B cell (primary cell): ENCODE data around the gene NPAS1. TPM values are rescaled to one million over a fixed set of nuclear protein-coding genes. Genes with fewer than 3 reads are reported as not detected.

Source experiments
- ATAC-seq: fragments of 200-7000 bp; cut with Tn5 transposase; one replicate; pipeline ENCODE4 v1.10.0; 2021; ENCODE audit warnings: low read depth, mild to moderate bottlenecking, moderate number of reproducible peaks, moderate library complexity
- CTCF ChIA-PET: fragments of 350-600 bp; sonication (Branson Sonifier 250); formaldehyde crosslinking; loops from one replicate; lab custom pipeline; 2021; ENCODE audit warnings: antibody characterized with exemption, inconsistent platforms; lab: Charles Lee
- POLR2A ChIA-PET: fragments of 350-600 bp; sonication (Branson Sonifier 250); formaldehyde crosslinking; loops from one replicate; lab custom pipeline; 2021; ENCODE audit warnings: antibody characterized with exemption; lab: Charles Lee
- DNase-seq: peaks from one replicate; pipeline ENCODE4 v3.0.0; 2013
- H2AFZ ChIP-seq: 2 replicates; pipeline ENCODE4 v1.6.1; 2012; ENCODE audit warnings: mild to moderate bottlenecking, low read depth, low read length; ENCODE audit not compliant: insufficient read depth, poor library complexity, severe bottlenecking
- H3K27ac ChIP-seq, 2 donors: 1 replicate in 1 of 2; 2 replicates in 1 of 2; pipeline ENCODE4 v1.5.1; 2012 to 2013; ENCODE audit warnings: low read length in 2 of 2, mild to moderate bottlenecking in 2 of 2, moderate library complexity in 1 of 2
- H3K27me3 ChIP-seq, 4 experiments: fragments of 200-600 bp in 1 of 4; sonication (generic) in 1 of 4; replicated peaks in 1 of 4; 1 replicate in 2 of 4; 2 replicates in 2 of 4; pipeline versions ENCODE4 v1.6.1 to v1.7.0; 2013 to 2016; ENCODE audit warnings: low read length in 3 of 4, mild to moderate bottlenecking in 2 of 4, mixed read lengths in 1 of 4, moderate library complexity in 1 of 4; ENCODE audit not compliant: insufficient read depth in 4 of 4, control insufficient read depth in 3 of 4; ENCODE audit errors: control extremely low read depth in 1 of 4
- H3K36me3 ChIP-seq, 2 experiments: replicated peaks in 1 of 2; 1 replicate in 1 of 2; 2 replicates in 1 of 2; pipeline versions ENCODE4 v1.6.1 to v1.7.1; 2013; ENCODE audit warnings: low read length in 1 of 2; ENCODE audit not compliant: insufficient read depth in 2 of 2, control insufficient read depth in 1 of 2; ENCODE audit errors: control extremely low read depth in 1 of 2, extremely low read depth in 1 of 2
- H3K4me1 ChIP-seq, 2 donors: fragments of 200-600 bp in 1 of 2; sonication (generic) in 1 of 2; 1 replicate in 1 of 2; 2 replicates in 1 of 2; pipeline versions ENCODE4 v1.5.1 to v1.6.1; 2013 to 2017; ENCODE audit warnings: low read length in 2 of 2; ENCODE audit not compliant: control insufficient read depth in 2 of 2, insufficient read depth in 2 of 2
- H3K4me2 ChIP-seq: replicated peaks from 2 replicates; pipeline ENCODE3; 2012; ENCODE audit warnings: mild to moderate bottlenecking, low read depth, low read length; ENCODE audit not compliant: poor library complexity, severe bottlenecking
- H3K4me3 ChIP-seq, 5 experiments: fragments of 200-600 bp in 1 of 5; sonication (generic) in 1 of 5; 1 replicate in 3 of 5; 2 replicates in 2 of 5; pipeline versions ENCODE4 v1.5.1 to v1.7.0; 2011 to 2016; ENCODE audit warnings: low read length in 4 of 5, mild to moderate bottlenecking in 4 of 5, low read depth in 2 of 5, control low read depth in 1 of 5, moderate library complexity in 1 of 5; ENCODE audit not compliant: insufficient read depth in 1 of 5; ENCODE audit errors: control extremely low read depth in 1 of 5, extremely low read depth in 1 of 5
- H3K79me2 ChIP-seq: fragments of 200-600 bp; sonication (generic); one replicate; pipeline ENCODE4 v1.6.0; 2016; ENCODE audit warnings: low read length; ENCODE audit not compliant: control insufficient read depth, insufficient read depth
- H3K9ac ChIP-seq: fragments of 200-600 bp; sonication (generic); 2 replicates; pipeline ENCODE4 v1.6.1; 2017; ENCODE audit warnings: mild to moderate bottlenecking, low read length, moderate library complexity
- H3K9me3 ChIP-seq, 3 donors: one replicate each; pipeline versions ENCODE4 v1.6.1 to v1.7.1; 2013; ENCODE audit warnings: low read length in 2 of 3; ENCODE audit not compliant: control insufficient read depth in 2 of 3, insufficient read depth in 1 of 3; ENCODE audit errors: control extremely low read depth in 1 of 3
- H4K20me1 ChIP-seq: 2 replicates; pipeline ENCODE4 v1.6.0; 2012; ENCODE audit warnings: mild to moderate bottlenecking, low read length; ENCODE audit not compliant: insufficient read depth, control insufficient read depth, poor library complexity, severe bottlenecking
- H3K27ac Mint-ChIP-seq: one replicate; pipeline ENCODE4 v1.8.0; 2021; ENCODE audit warnings: mixed read lengths
- H3K27me3 Mint-ChIP-seq: one replicate; pipeline ENCODE4 v1.8.0; 2021; ENCODE audit warnings: mixed read lengths
- H3K4me1 Mint-ChIP-seq: one replicate; pipeline ENCODE4 v1.8.0; 2021; ENCODE audit warnings: mixed read lengths
- H3K4me3 Mint-ChIP-seq: one replicate; pipeline ENCODE4 v1.8.0; 2021; ENCODE audit warnings: mixed read lengths
- H3K9me3 Mint-ChIP-seq: one replicate; pipeline ENCODE4 v1.8.0; 2022; ENCODE audit warnings: mixed read lengths; ENCODE audit not compliant: insufficient read depth
- EZH2 ChIP-seq: IDR thresholded peaks from 2 replicates; pipeline ENCODE4 v1.6.1; 2012; ENCODE audit warnings: borderline replicate concordance, low read depth, mild to moderate bottlenecking, moderate library complexity, low read length; ENCODE audit not compliant: insufficient read depth, poor library complexity, severe bottlenecking
- WGBS: methylation state at CpG from one replicate; pipeline ENCODE4 v1.1.5; 2013; ENCODE audit warnings: missing lambda C conversion rate; ENCODE audit not compliant: insufficient coverage; 5-methylcytosine and 5-hydroxymethylcytosine counted together
- intact Hi-C: fragments of 100-400 bp; cut with micrococcal nuclease; formaldehyde crosslinking; loops from one replicate; pipeline ENCODE4 v1.10.0; 2022
- polyA plus RNA-seq: library from polyadenylated mRNA; depleted of rRNA; stranded (reverse); fragments of >200 nt; gene quantifications from 2 replicates; pipeline ENCODE4 v1.2.3, GENCODE V29; 2012
- total RNA-seq, 2 donors: library from RNA; stranded (reverse); fragments of 120-200 nt in 1 of 2; gene quantifications; 1 replicate in 1 of 2; 2 replicates in 1 of 2; pipeline versions ENCODE4 v1.2.3 to v1.2.4, GENCODE V29; 2013 to 2022
- TF ChIP-seq, protein P1 (sequence below): fragments of 200-600 bp; IDR thresholded peaks from one replicate; pipeline ENCODE4 v1.8.0; 2022; ENCODE audit warnings: antibody characterized with exemption, mild to moderate bottlenecking

The NPAS1 gene
- total and polyA plus RNA-seq, 2 donors (not counting 1 experiment from before 2014, with no cell fraction given): 1.1 to 1.7 TPM

DNA sequence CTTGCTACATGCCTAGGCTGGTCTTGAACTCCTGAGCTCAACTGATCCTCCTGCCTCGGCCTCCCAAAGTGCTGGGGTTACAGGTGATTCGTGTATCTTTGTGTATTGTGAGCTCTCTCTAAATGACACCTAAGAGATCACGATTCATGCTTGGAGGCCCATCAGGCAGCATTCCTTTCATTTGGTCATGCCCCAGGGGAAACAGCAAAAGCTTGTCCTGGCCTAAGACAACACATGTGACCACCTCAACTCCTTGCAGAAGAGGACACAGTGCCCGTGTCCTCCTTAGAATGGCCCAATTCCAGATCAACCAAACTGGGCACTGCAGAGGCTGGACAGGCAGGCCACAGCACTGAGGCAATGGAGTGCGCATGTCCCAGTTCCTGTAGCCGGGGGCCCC lies 61.5 kb downstream of the NPAS1 start:
- Histone ChIP-seq H3K27ac (no peak overlapping the region), H2AFZ (no peak overlapping the region), H3K27me3 (no peaks in the 10 kb centered on the region), H3K9ac (no peak overlapping the region), H3K9me3 (no peaks in the 10 kb centered on the region), H3K36me3 (peaks cover 21 to 71% of the 10 kb centered on the region in 2 experiments), H3K4me3 (no peak overlapping the region), H3K79me2 (peaks cover 22% of the 10 kb centered on the region), H4K20me1 (peaks cover 4% of the 10 kb centered on the region), H3K4me2 (no peak overlapping the region), H3K4me1 (peaks cover 0 to 9% of the 10 kb centered on the region in 2 donors)
- H3K27me3 Mint-ChIP-seq: no peaks in the 10 kb centered on the region
- no peaks in the 10 kb centered on the region for H3K9me3 Mint-ChIP-seq
- TF ChIP-seq, protein P1, sequence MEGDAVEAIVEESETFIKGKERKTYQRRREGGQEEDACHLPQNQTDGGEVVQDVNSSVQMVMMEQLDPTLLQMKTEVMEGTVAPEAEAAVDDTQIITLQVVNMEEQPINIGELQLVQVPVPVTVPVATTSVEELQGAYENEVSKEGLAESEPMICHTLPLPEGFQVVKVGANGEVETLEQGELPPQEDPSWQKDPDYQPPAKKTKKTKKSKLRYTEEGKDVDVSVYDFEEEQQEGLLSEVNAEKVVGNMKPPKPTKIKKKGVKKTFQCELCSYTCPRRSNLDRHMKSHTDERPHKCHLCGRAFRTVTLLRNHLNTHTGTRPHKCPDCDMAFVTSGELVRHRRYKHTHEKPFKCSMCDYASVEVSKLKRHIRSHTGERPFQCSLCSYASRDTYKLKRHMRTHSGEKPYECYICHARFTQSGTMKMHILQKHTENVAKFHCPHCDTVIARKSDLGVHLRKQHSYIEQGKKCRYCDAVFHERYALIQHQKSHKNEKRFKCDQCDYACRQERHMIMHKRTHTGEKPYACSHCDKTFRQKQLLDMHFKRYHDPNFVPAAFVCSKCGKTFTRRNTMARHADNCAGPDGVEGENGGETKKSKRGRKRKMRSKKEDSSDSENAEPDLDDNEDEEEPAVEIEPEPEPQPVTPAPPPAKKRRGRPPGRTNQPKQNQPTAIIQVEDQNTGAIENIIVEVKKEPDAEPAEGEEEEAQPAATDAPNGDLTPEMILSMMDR: no peak
- TF ChIP-seq EZH2: no peak
- ATAC-seq: no peak
- ChIA-PET CTCF (interaction anchor here (0.5 to 7.3 kb wide), 11 partner anchors 10 to 184 kb away, joined by 3 to 152 read pairs (median 5); partner anchors contain the start of genes SAE1 and ZC3H4), POLR2A (no interaction called here)
- DNase-seq: no peak
- peaks cover 5% of the 10 kb centered on the region for H3K4me1 Mint-ChIP-seq
- H3K4me3 Mint-ChIP-seq: no peak overlapping the region
- WGBS: 97% methylated on average over 5 of the region's 6 CpGs
- intact Hi-C loops: no loop called here
- no peak overlapping the region for H3K27ac Mint-ChIP-seq

- DNase-seq (no peak), ATAC-seq (no peak)
- Histone ChIP-seq H3K4me3 (no peak overlapping the region), H3K9ac (no peak overlapping the region), H3K9me3 (no peaks in the 10 kb centered on the region), H3K36me3 (peaks cover 21 to 71% of the 10 kb centered on the region in 2 experiments), H3K4me1 (peaks cover 0 to 14% of the 10 kb centered on the region in 2 donors), H4K20me1 (peaks cover 6% of the 10 kb centered on the region), H3K27ac (no peak overlapping the region), H2AFZ (no peak overlapping the region), H3K4me2 (no peak overlapping the region), H3K79me2 (peaks cover 24% of the 10 kb centered on the region), H3K27me3 (no peaks in the 10 kb centered on the region)
- Mint-ChIP-seq H3K4me3 (no peak overlapping the region), H3K27ac (no peak overlapping the region), H3K27me3 (no peaks in the 10 kb centered on the region), H3K4me1 (peaks cover 11% of the 10 kb centered on the region), H3K9me3 (no peaks in the 10 kb centered on the region)
- intact Hi-C loops: no loop called here
- ChIA-PET POLR2A (no interaction called here), CTCF (interaction anchor here (1.1 to 7.3 kb wide), 3 partner anchors 41 to 67 kb away, joined by 5 to 152 read pairs (median 24); partner anchors contain the start of gene SAE1)
- 86% methylated on average over 1 of the region's 5 CpGs for WGBS
- no peak for TF ChIP-seq EZH2
- TF ChIP-seq, protein P1: no peak
These were observed 62.9 kb downstream of the NPAS1 start for GRCh38 chr19:47082493-47082892.
